HepG2 (cell line): Measurements from ENCODE around the gene TPM2. TPM values are rescaled to one million over a fixed set of nuclear protein-coding genes. Genes with fewer than 3 reads are reported as not detected.
A peak's percentile ranks its signal among the peaks of the same experiment; 100 is the strongest.

Source experiments
- ATAC-seq: fragments of 200-7000 bp; cut with Tn5 transposase; 3 replicates; pipeline ENCODE4 v1.9.1; 2020; ENCODE audit warnings: mild to moderate bottlenecking, moderate library complexity
- BruUV-seq: library from RNA; stranded (reverse); fragments of 400-500 nt; replicated peaks from 2 replicates; lab custom pipeline; 2021; lab: Mats Ljungman, UMichigan
- CTCF ChIA-PET: fragments of 300-600 bp; formaldehyde crosslinking; extraction: SDS; loops from one replicate; lab custom pipeline; 2021; ENCODE audit warnings: low total read pairs, inconsistent platforms, low intra/inter-chr PET ratio; lab: Yijun Ruan, JAX
- POLR2A ChIA-PET: fragments of 350-600 bp; sonication (Branson Sonifier 250); formaldehyde crosslinking; loops from one replicate; lab custom pipeline; 2020; ENCODE audit warnings: antibody characterized with exemption, inconsistent platforms; lab: Yijun Ruan, JAX
- DNase-seq: peaks from one replicate; pipeline ENCODE4 v3.0.0-alpha.2; 2015; ENCODE audit warnings: low spot score
- FAIRE-seq: peaks from 3 replicates; lab custom pipeline; 2011; peaks lifted over from hg19 to GRCh38; lab: Jason Lieb, UNC
- H2AFZ ChIP-seq: one replicate; pipeline ENCODE4 v1.6.1; 2011; ENCODE audit warnings: low read length, inconsistent platforms
- H3K27ac ChIP-seq: fragments of 300-600 bp; 3 replicates; pipeline ENCODE4 v1.8.0; 2011; ENCODE audit warnings: mixed run types, mild to moderate bottlenecking, mixed read lengths, low read length, inconsistent platforms; ENCODE audit not compliant: insufficient read depth; ENCODE audit errors: extremely low read length
- H3K27me3 ChIP-seq, 2 experiments: fragments of 200-600 bp in 1 of 2; 2 replicates in 1 of 2; 3 replicates in 1 of 2; pipeline versions ENCODE4 v1.6.0 to v1.8.0; 2011; ENCODE audit warnings: low read length in 2 of 2, mild to moderate bottlenecking in 2 of 2, moderate library complexity in 2 of 2, inconsistent platforms in 1 of 2; ENCODE audit not compliant: insufficient read depth in 2 of 2, control insufficient read depth in 1 of 2
- H3K36me3 ChIP-seq, 2 experiments: fragments of 200-600 bp in 1 of 2; replicated peaks in 1 of 2; 2 replicates in 1 of 2; 3 replicates in 1 of 2; pipeline versions ENCODE4 v1.5.1 to v1.8.0; 2011; ENCODE audit warnings: low read length in 2 of 2, inconsistent platforms in 1 of 2; ENCODE audit not compliant: insufficient read depth in 2 of 2, control insufficient read depth in 1 of 2
- H3K4me1 ChIP-seq: 2 replicates; pipeline ENCODE4 v1.5.1; 2012; ENCODE audit warnings: low read length, inconsistent platforms; ENCODE audit not compliant: insufficient read depth
- H3K4me2 ChIP-seq: 2 replicates; pipeline ENCODE4 v1.6.0; 2011; ENCODE audit warnings: low read depth, low read length, inconsistent platforms
- H3K4me3 ChIP-seq, 3 experiments: fragments of 200-600 bp in 1 of 3; sonication (generic), shearing (Covaris generic) in 1 of 3; replicated peaks in 1 of 3; 2 replicates each; pipeline ENCODE4 v1.5.1; 2011 to 2016; ENCODE audit warnings: low read length in 3 of 3, inconsistent platforms in 2 of 3, low read depth in 2 of 3, mild to moderate bottlenecking in 2 of 3, control low read depth in 1 of 3, mixed read lengths in 1 of 3; ENCODE audit not compliant: insufficient read depth in 1 of 3
- H3K79me2 ChIP-seq: one replicate; pipeline ENCODE4 v1.6.1; 2011; ENCODE audit warnings: low read length, inconsistent platforms; ENCODE audit not compliant: insufficient read depth
- H3K9ac ChIP-seq: 2 replicates; pipeline ENCODE4 v1.6.0; 2011; ENCODE audit warnings: mild to moderate bottlenecking, low read depth, low read length, inconsistent platforms; ENCODE audit not compliant: insufficient read depth
- H3K9me3 ChIP-seq: 2 replicates; pipeline ENCODE4 v1.5.1; 2012; ENCODE audit warnings: mild to moderate bottlenecking, low read length
- H4K20me1 ChIP-seq: 2 replicates; pipeline ENCODE4 v1.6.0; 2011; ENCODE audit warnings: inconsistent platforms, mild to moderate bottlenecking, low read length, moderate library complexity; ENCODE audit not compliant: insufficient read depth
- ADNP ChIP-seq: sonication (generic); formaldehyde crosslinking; IDR thresholded peaks from 2 replicates; pipeline ENCODE4 v1.4.0; 2020; ENCODE audit warnings: missing genetic modification reagents
- HNRNPLL ChIP-seq: fragments of 200-400 bp; formaldehyde crosslinking; IDR thresholded peaks from 2 replicates; pipeline ENCODE4 v1.6.1; 2017; ENCODE audit warnings: mild to moderate bottlenecking, low read depth, low read length; ENCODE audit not compliant: poor library complexity, severe bottlenecking
- POLR2A ChIP-seq, 2 experiments: IDR thresholded peaks; 2 replicates each; pipeline ENCODE4 v1.6.1; 2011; ENCODE audit warnings: low read depth in 2 of 2, low read length in 2 of 2, mild to moderate bottlenecking in 1 of 2, moderate library complexity in 1 of 2; ENCODE audit not compliant: insufficient read depth in 1 of 2
- PRMT3 ChIP-seq: sonication (generic); formaldehyde crosslinking; IDR thresholded peaks from 2 replicates; pipeline ENCODE4 v1.8.1; 2022; ENCODE audit warnings: low read depth, mild to moderate bottlenecking, moderate library complexity, missing genetic modification reagents, borderline replicate concordance
- RBFOX2 ChIP-seq: fragments of 200-400 bp; formaldehyde crosslinking; IDR thresholded peaks from 2 replicates; pipeline ENCODE4 v1.6.1; 2017; ENCODE audit warnings: low read depth, mild to moderate bottlenecking, low read length
- SRSF9 ChIP-seq: fragments of 200-400 bp; formaldehyde crosslinking; IDR thresholded peaks from 2 replicates; pipeline ENCODE4 v1.6.1; 2018; ENCODE audit warnings: borderline replicate concordance, mild to moderate bottlenecking, low read depth, low read length; ENCODE audit not compliant: insufficient read depth, poor library complexity, severe bottlenecking
- TEAD3 ChIP-seq: optimal IDR thresholded peaks from 2 replicates; pipeline ENCODE3; 2016; ENCODE audit warnings: borderline replicate concordance
- ZBTB38 ChIP-seq: sonication (generic); formaldehyde crosslinking; IDR thresholded peaks from 2 replicates; pipeline ENCODE4 v1.5.1; 2020; ENCODE audit warnings: mild to moderate bottlenecking, missing genetic modification reagents
- ZFP37 ChIP-seq: sonication (generic); formaldehyde crosslinking; IDR thresholded peaks from 2 replicates; pipeline ENCODE4 v1.4.0; 2020; ENCODE audit warnings: missing genetic modification reagents, borderline replicate concordance
- ZNF589 ChIP-seq: sonication (generic); formaldehyde crosslinking; conservative IDR thresholded peaks from 2 replicates; pipeline ENCODE4 v1.8.0; 2022; ENCODE audit warnings: mild to moderate bottlenecking, moderate library complexity, missing genetic modification reagents
- ZSCAN20 ChIP-seq: sonication (generic); formaldehyde crosslinking; IDR thresholded peaks from 2 replicates; pipeline ENCODE4 v1.4.0; 2020; ENCODE audit warnings: missing genetic modification reagents, mild to moderate bottlenecking, borderline replicate concordance
- WGBS: methylation state at CpG from one replicate; pipeline ENCODE4 v1.1.6; 2017; ENCODE audit warnings: low lambda C conversion rate; 5-methylcytosine and 5-hydroxymethylcytosine counted together
- in situ Hi-C: cut with HindIII; loops from 2 replicates; pipeline ENCODE4 v1.10.0; 2017; ENCODE audit warnings: low pct_unique_long_range_greater_than_20kb; ENCODE audit not compliant: extremely low pct_ligation_motif_present
- intact Hi-C: fragments of 100-400 bp; cut with micrococcal nuclease; formaldehyde crosslinking; loops from one replicate; pipeline ENCODE4 v1.10.0; 2022; ENCODE audit not compliant: unreplicated experiment
- polyA plus RNA-seq, 8 experiments: library from polyadenylated mRNA; depleted of rRNA in 3 of 8; stranded (reverse) in 7 of 8; unstranded in 1 of 8; fragments of >200 nt; fragmentation: Illumina TruSeq in 4 of 8; extraction: Trizol in 4 of 8; gene quantifications; 2 replicates each; pipeline versions ENCODE4 v1.2.1 to v1.2.3, GENCODE V29; 2011 to 2016; ENCODE audit warnings: low read depth in 4 of 8, missing spikeins in 1 of 8, mixed read lengths in 1 of 8; ENCODE audit not compliant: insufficient read depth in 1 of 8
- total RNA-seq, 5 experiments: library from RNA; depleted of rRNA; stranded (reverse); fragments of >200 nt; fragmentation: Illumina TruSeq; extraction: Trizol; gene quantifications; 2 replicates each; pipeline ENCODE4 v1.2.3, GENCODE V29; 2016; ENCODE audit warnings: low read depth in 1 of 5

Gene TPM2
- total and polyA plus RNA-seq, 2 of the 13 experiments (the other 11 are each of a cell fraction or from before 2014, with no cell fraction given): 3.1 to 10.7 TPM

- in situ Hi-C loops: no loop called here
- Histone ChIP-seq H3K27ac (no peak overlapping the region), H3K4me2 (no peak overlapping the region), H3K9me3 (no peaks in the 10 kb centered on the region), H3K27me3 (no peaks in the 10 kb centered on the region), H3K4me3 (peak overlapping the region in 2 of 3 experiments; percentile 33 to 39; a peak in 2 of 6 replicates), H3K79me2 (no peaks in the 10 kb centered on the region), H3K4me1 (peaks cover 43% of the 10 kb centered on the region), H4K20me1 (no peaks in the 10 kb centered on the region), H3K36me3 (no peaks in the 10 kb centered on the region)
- ChIA-PET CTCF (no interaction called here), POLR2A (no interaction called here)
- BruUV-seq: no TSS peak
- DNase-seq: no peak
- no peak for ATAC-seq
- TF ChIP-seq PRMT3 (CRISPR knock-in tag): no peak
- no peak for TF ChIP-seq ZFP37
- TF ChIP-seq HNRNPLL: no peak
- no peak for TF ChIP-seq ADNP
- TF ChIP-seq RBFOX2: 0 out of 2 replicates have a peak, but pooled peaks have one; percentile 35
- TF ChIP-seq ZSCAN20 (CRISPR knock-in tag): no peak
- TF ChIP-seq, all 625 proteins: peak for 1
- intact Hi-C loops: no loop called here
- no peak overlapping the region for H2AFZ ChIP-seq
- 95% methylated on average over 48 of the region's 51 CpGs for WGBS
- no peak for FAIRE-seq
- H3K9ac ChIP-seq: no peak overlapping the region
Observed at GRCh38 chr9:35675732-35676392, 13.9 kb downstream of the TPM2 start.

- Histone ChIP-seq H3K9ac (no peak overlapping the region), H3K27me3 (no peaks in the 10 kb centered on the region), H3K36me3 (no peaks in the 10 kb centered on the region), H3K27ac (no peak overlapping the region), H3K4me2 (peak overlapping the region; percentile 32; the same call in 1 of the 2 replicates), H3K79me2 (no peaks in the 10 kb centered on the region), H4K20me1 (no peaks in the 10 kb centered on the region), H3K9me3 (no peaks in the 10 kb centered on the region), H2AFZ (no peak overlapping the region), H3K4me1 (peaks cover 49% of the 10 kb centered on the region), H3K4me3 (peak overlapping the region in 2 of 3 experiments; percentile 33 to 39; a peak in 3 of 6 replicates)
- POLR2A ChIA-PET: interaction anchor here (0.9 kb wide), 1 partner anchor 15 kb away, joined by 6 read pairs; no protein-coding TSS in a partner anchor
- FAIRE-seq: no peak
- TF ChIP-seq SRSF9: no peak
- no peak for TF ChIP-seq POLR2A (IDR thresholded peaks at IDR 0.05; ENCODE audit: insufficient read depth in 1 of 2, low read depth in 2 of 2, low read length in 2 of 2)
- TF ChIP-seq ZBTB38: peak; percentile 58; the same call in 1 of the 2 replicates
- TF ChIP-seq ZNF589: no peak
- no peak for TF ChIP-seq TEAD3
- DNase-seq: no peak
- ATAC-seq: no peak
- in situ Hi-C loops: no loop called here
- 98% methylated on average over 8 of the region's 13 CpGs for WGBS
- BruUV-seq: no TSS peak
- intact Hi-C loops: no loop called here
- CTCF ChIA-PET: no interaction called here
Observed at GRCh38 chr9:35675204-35675603, 14.5 kb downstream of the TPM2 start.
